Measurements from ENCODE around the gene BCL2L15. TPM values are rescaled to one million over a fixed set of nuclear protein-coding genes. Genes with fewer than 3 reads are reported as not detected.

Gene BCL2L15
- total and polyA plus RNA-seq, 10 of the 15 experiments (the other 5 are each of a cell fraction or from before 2014, with no cell fraction given): 0.42 to 1.2 (median 0.59) TPM

- ChIA-PET POLR2A (interaction anchor here (0.5 to 5.4 kb wide), 19 partner anchors 9 to 583 kb away, joined by 3 to 65 read pairs (median 4); partner anchors contain the start of genes AP4B1 and DCLRE1B), RAD21 (ENCODE audit: unreplicated experiment) (interaction anchor here (0.6 to 4.9 kb wide), 21 partner anchors 12 to 354 kb away, joined by 3 to 46 read pairs (median 8); partner anchors contain the start of genes AP4B1, DCLRE1B, OLFML3 and PHTF1), SMC1A (ENCODE audit: uncharacterized antibody, unreplicated experiment) (interaction anchor here (0.6 to 7.2 kb wide), 25 partner anchors 9 to 789 kb away, joined by 3 to 103 read pairs (median 5); partner anchors contain the start of genes AP4B1, DCLRE1B and PHTF1), CTCF (interaction anchor here (1.0 to 6.1 kb wide), 21 partner anchors 11 to 354 kb away, joined by 3 to 44 read pairs (median 7); partner anchors contain the start of genes AP4B1 and DCLRE1B)
- peak; percentile 13 for FAIRE-seq
- TSS peak; percentile 90 for BruUV-seq (replicated peaks)
- peaks cover 48% of the 10 kb centered on the region for H3K79me2 ChIP-seq (ENCODE audit: control insufficient read depth, insufficient read depth, low read length)
- intact Hi-C loops (cut with micrococcal nuclease; ENCODE audit: unreplicated experiment): loop anchor here (1.0 to 2.0 kb wide), 2 partner anchors 24 to 170 kb away; partner anchors contain the start of genes DCLRE1B and PHTF1
- 2% methylated on average over 49 of the region's 61 CpGs for WGBS (ENCODE audit: insufficient coverage, insufficient replicate concordance, low lambda C conversion rate, missing lambda C conversion rate)
- H3K4me2 ChIP-seq (ENCODE audit: control insufficient read depth, insufficient read depth): peak within 1 kb of the TSS; percentile 80
- no peaks in the 10 kb centered on the region for H4K20me1 ChIP-seq (ENCODE audit: control insufficient read depth, insufficient read depth)
- peak; percentile 60 for DNase-seq (ENCODE audit: low read depth, low spot score)
- peak within 1 kb of the TSS; percentile 84 for H3K9ac ChIP-seq (ENCODE audit: control insufficient read depth, insufficient read depth, low read length)
- in situ Hi-C loops (cut with MboI): loop anchor here (5.0 kb wide), 1 partner anchor 97 kb away; no protein-coding TSS in a partner anchor
- H3K27me3 ChIP-seq (replicated peaks in 1 of 2; ENCODE audit: control insufficient read depth in 2 of 2, insufficient read depth in 2 of 2, low read length in 1 of 2): no peaks in the 10 kb centered on the region
- peak within 1 kb of the TSS; percentile 97 for H3K27ac ChIP-seq (ENCODE audit: control insufficient read depth, insufficient read depth)
- peak within 1 kb of the TSS; percentile 98 for H2AFZ ChIP-seq (ENCODE audit: control insufficient read depth, low read depth, low read length)
- peaks cover 4% of the 10 kb centered on the region for H3K4me1 ChIP-seq (ENCODE audit: control insufficient read depth, insufficient read depth, low read length)
- H3K4me3 ChIP-seq: peak within 1 kb of the TSS; percentile 78
- no peaks in the 10 kb centered on the region for H3K9me3 ChIP-seq (replicated peaks; ENCODE audit: control insufficient read depth, insufficient read depth, low read length)
- H3K36me3 ChIP-seq (ENCODE audit: control insufficient read depth in 2 of 2, insufficient read depth in 2 of 2, low read length in 1 of 2): no peaks in the 10 kb centered on the region
- ATAC-seq: peak; percentile 73
- TF ChIP-seq E2F4 (IDR thresholded peaks at IDR 0.05; ENCODE audit: low read depth, low read length): no peak
- TF ChIP-seq NR2F1 (conservative IDR thresholded peaks at IDR 0.05): no peak
- no peak for TF ChIP-seq ATF3 (IDR thresholded peaks at IDR 0.05; ENCODE audit: borderline replicate concordance, extremely low read depth, low read depth, low read length)
- TF ChIP-seq STAT1 (conservative IDR thresholded peaks at IDR 0.05): 0 out of 2 replicates have a peak, but pooled peaks have one; percentile 70
- peak; percentile 83 for TF ChIP-seq IKZF1 (conservative IDR thresholded peaks at IDR 0.05)
- no peak for TF ChIP-seq BCLAF1 (IDR thresholded peaks at IDR 0.05)
- TF ChIP-seq NR2C2 (IDR thresholded peaks at IDR 0.05; ENCODE audit: borderline replicate concordance, control insufficient read depth, insufficient read length, low read depth): peak; percentile 66
- TF ChIP-seq ZNF687 (IDR thresholded peaks at IDR 0.05): no peak
- no peak for TF ChIP-seq MYC (IDR thresholded peaks at IDR 0.05; ENCODE audit: insufficient read depth, insufficient read length, insufficient replicate concordance, low read length, severe bottlenecking)
Measured at GRCh38 chr1:113928941-113929749, 41.8 kb upstream of the BCL2L15 start, which contains the start of gene HIPK1. Gene HIPK1, plus strand, starts transcription at chr1:113929324.

All from GM12878 (cell line).